Stimulated activated CD4-positive, alpha-beta T cell treated with anti-CD3 and anti-CD28 coated beads, Interleukin-12 subunit alpha, Interleukin-12 subunit beta, amount 100 ng/mL, for 48 hours (primary cell): ENCODE measurements around the gene SCPEP1.

Source experiments
- DNase-seq, 3 donors: peaks; one replicate each; pipeline ENCODE4 v3.0.0-alpha.2; 2020; ENCODE audit warnings: low read depth in 2 of 3, low spot score in 1 of 3

SCPEP1 gene

GRCh38 chr17:56994009-56994792 lies 16.3 kb downstream of the SCPEP1 start:
- DNase-seq = no peak

GRCh38 chr17:56995766-56996165 lies 17.8 kb downstream of the SCPEP1 start:
- no peak for DNase-seq

- no peak for DNase-seq
These were observed 19.4 kb downstream of the SCPEP1 start for GRCh38 chr17:56997313-56997712.

GRCh38 chr17:57001541-57001940 lies 23.6 kb downstream of the SCPEP1 start:
- no peak for DNase-seq

GRCh38 chr17:57002904-57003303 lies 25.0 kb downstream of the SCPEP1 start:
- DNase-seq = no peak

GRCh38 chr17:57004944-57005579 lies 27.1 kb downstream of the SCPEP1 start:
- DNase-seq = no peak

- no peak for DNase-seq
These were observed 28.1 kb downstream of the SCPEP1 start for GRCh38 chr17:57006040-57006439.

GRCh38 chr17:57008958-57009357 lies 31.0 kb downstream of the SCPEP1 start:
- no peak for DNase-seq

- peak; percentile 24 to 41 (median 38) for DNase-seq
These were observed 32.0 kb downstream of the SCPEP1 start for GRCh38 chr17:57009737-57010445.

GRCh38 chr17:57010487-57010886 lies 32.6 kb downstream of the SCPEP1 start:
- no peak for DNase-seq

- DNase-seq = no peak
These were observed 33.6 kb downstream of the SCPEP1 start for GRCh38 chr17:57011491-57012015.

GRCh38 chr17:57016071-57016763 lies 38.3 kb downstream of the SCPEP1 start:
- no peak for DNase-seq

GRCh38 chr17:57016764-57017116 lies 38.8 kb downstream of the SCPEP1 start:
- DNase-seq = no peak

GRCh38 chr17:57017625-57018024 lies 39.7 kb downstream of the SCPEP1 start:
- no peak for DNase-seq

- no peak for DNase-seq
These were observed 42.3 kb downstream of the SCPEP1 start for GRCh38 chr17:57020208-57020607.

- DNase-seq = no peak
These were observed 43.5 kb downstream of the SCPEP1 start for GRCh38 chr17:57021226-57021940.

- no peak for DNase-seq
These were observed 47.9 kb downstream of the SCPEP1 start for GRCh38 chr17:57025876-57026275.

- no peak for DNase-seq
These were observed 49.9 kb downstream of the SCPEP1 start for GRCh38 chr17:57027852-57028251.

- DNase-seq = no peak
These were observed 54.4 kb downstream of the SCPEP1 start for GRCh38 chr17:57032343-57032742.

- DNase-seq = no peak
These were observed 55.4 kb downstream of the SCPEP1 start for GRCh38 chr17:57033296-57033695.
